Femur (tissue), 1 donor: Measurements from ENCODE around the gene CYLD.

ENCODE experiments used
- DNase-seq: peaks from one replicate; pipeline ENCODE4 v3.0.0-alpha.2; 2017

The CYLD gene

DNA sequence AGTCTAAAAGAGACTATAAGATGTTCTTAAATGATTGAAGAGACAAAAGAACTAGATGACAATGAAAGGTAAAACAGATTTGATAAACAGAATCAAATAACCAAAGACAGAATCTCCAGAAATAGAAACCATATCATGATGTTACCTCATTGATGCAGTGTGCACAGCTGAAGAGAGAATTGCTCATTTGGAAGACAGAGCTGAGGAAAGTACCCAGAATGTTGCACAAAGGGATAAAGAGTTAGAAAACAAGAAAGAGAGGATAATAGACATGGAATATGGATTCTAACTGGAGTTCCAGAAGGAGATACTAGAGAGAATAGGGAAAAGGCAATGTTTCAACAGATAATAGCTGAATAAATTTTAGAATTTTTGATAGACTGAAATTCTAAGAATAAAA is 47.9 kb downstream of the CYLD start:
- no peak for DNase-seq

DNA sequence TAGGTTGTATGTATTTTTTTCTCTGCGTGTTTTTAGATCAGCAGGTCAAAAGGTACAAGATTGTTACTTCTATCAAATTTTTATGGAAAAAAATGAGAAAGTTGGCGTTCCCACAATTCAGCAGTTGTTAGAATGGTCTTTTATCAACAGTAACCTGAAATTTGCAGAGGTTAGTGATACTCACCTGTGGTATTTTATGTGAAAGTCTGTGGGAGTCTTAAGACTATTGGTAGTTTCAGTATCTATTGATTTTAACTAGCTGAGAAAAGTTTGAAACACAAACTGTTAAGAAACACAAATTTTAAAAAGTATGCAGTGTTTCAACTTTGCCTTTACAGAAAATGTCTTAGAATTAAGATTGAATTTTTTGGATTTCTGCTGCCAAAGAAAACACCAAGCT is 49.6 kb downstream of the CYLD start:
- DNase-seq, result no peak

DNA sequence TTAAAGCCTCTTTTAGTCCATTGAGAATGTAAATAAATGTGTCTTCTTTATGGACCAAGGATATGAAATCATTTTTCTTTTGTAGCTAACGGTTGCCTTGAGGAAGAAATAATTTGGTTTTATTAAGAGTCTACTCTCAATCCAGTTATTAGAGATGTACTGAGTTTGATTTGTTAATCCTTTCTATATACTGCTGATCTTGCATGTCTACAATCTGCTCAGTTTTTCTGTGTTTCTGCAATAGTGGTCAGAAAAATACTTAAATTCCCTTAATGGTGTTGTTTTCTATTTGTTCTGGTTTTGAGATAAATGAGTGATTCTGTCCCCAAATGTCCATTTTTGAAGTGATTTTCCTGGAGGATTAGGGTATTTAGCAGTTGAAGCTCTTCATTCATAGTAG is 54.9 kb downstream of the CYLD start:
- no peak for DNase-seq

DNA sequence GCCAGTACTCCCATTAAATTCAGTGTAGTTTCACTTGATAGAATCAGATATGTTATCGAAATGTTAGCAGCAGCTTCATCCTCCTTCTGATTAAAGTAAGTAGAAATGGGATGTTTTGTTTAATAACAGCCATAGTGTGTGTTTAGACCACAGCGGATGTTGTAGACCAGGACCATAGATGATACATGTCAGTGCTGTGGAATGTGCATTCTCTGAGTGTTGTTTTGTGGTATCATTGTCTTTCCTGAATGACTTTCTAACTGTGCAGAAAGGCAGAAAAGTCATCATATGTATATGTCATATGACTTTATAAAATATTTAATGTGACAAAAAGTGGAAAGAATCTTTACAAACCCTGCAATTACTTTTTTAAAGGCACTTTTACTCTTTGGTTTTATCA is 55.6 kb downstream of the CYLD start:
- no peak for DNase-seq

DNA sequence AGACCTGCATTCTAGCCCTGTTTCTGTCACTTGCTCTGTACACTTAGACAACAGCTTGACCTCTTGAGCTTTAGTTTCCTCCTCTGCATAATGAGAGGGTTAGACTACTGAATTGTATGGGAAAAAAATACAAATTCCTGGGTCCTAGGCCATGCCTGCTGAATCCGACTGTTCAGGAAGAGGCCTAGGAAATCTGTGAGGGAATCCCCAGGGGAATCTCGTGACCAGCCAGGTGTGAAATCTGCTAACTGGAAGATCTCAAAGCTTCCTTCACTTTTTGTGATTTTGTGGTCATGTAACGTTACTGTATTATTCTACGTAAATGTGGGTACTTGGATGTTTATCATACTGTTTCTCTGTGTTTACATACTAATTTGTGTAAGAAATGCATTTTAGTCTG is 58.2 kb downstream of the CYLD start:
- DNase-seq, result no peak

DNA sequence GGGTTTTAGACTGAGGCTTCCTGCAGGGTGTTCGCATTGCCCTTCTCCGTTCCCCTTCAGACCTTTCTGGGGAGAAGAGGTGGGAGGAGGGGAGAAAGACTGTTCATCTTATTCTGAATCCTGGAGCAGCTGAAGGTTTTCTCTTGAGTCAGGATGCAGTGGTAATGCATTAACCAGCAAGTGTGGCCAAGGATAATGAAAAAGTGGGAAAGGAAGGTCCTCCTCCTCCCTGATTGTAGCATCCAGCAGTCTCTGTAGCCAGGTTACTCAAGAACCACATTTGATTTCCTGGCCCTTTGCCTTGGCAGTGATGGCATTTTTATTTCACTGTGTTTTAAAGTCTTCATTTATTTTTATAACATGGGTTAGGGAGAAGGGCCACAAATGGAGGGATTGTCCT is 59.1 kb downstream of the CYLD start:
- DNase-seq, result no peak

DNA sequence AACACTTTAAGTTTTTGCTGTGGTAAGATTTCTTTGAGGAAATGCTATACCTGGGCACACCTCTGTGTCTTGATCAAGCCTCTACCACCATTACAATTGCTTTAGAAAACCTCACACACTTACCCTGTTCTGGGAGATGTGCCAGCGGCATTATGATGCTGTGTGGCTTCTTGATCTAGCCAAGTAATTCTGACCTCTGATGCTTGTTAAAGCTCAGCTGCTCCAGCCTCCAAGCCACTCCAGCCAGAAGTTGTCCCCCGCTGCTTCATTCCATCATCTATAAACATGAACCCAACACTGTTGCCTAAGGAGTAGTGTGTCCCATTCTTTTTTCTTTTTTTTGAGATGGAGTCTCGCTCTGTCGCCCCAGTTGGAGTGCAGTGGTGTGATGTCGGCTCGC is 60.1 kb downstream of the CYLD start:
- DNase-seq, result peak; percentile 43

DNA sequence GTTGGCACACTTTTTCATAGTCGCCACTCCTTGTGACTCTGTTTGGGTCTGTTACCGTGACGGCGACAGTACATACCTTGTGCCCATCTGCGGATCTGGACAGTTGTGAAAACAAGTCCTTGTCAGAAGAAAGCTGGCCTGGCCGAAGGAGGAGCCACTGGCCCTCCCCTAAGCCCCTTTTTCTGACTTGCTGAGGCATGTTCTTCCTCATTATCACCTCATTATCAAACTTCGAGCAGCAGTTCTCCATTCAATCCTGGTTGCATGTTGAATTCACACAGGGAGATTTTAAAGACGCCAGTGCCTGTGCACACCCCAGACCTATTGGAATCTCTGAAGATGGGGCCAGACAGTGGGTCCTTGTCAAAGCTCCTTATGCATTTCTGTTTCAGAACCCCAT is 61.1 kb downstream of the CYLD start:
- no peak for DNase-seq

DNA sequence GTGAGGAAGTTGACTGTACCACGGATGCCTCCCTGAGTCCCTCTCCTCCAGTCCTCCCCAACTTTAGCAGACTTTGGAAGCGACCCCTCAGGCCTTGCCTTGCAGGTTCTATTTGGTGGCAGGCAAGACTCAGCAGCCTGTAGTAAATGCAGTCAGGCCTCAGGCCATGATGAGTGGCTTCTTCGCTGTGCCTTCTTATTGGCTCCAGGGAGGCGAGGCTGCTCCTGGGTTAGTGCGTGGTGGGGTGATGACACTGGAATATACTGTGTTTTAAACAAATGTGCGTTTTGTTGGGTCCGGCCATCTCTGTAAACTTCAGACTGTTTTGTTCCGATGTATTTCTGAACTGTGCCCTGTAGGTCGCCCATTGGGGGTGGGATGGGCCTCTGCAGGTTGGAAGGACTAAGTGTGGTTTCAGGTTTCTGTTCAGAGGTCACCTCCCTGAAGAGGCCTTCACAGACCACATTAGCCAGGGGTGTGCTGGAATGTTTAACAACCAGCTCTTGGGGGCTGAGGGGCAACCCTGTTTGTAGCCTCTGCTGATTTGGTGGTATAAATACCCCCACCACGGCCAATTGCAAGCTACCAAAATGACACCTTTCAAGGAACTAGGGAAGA is 62.5 kb downstream of the CYLD start:
- DNase-seq, result no peak

DNA sequence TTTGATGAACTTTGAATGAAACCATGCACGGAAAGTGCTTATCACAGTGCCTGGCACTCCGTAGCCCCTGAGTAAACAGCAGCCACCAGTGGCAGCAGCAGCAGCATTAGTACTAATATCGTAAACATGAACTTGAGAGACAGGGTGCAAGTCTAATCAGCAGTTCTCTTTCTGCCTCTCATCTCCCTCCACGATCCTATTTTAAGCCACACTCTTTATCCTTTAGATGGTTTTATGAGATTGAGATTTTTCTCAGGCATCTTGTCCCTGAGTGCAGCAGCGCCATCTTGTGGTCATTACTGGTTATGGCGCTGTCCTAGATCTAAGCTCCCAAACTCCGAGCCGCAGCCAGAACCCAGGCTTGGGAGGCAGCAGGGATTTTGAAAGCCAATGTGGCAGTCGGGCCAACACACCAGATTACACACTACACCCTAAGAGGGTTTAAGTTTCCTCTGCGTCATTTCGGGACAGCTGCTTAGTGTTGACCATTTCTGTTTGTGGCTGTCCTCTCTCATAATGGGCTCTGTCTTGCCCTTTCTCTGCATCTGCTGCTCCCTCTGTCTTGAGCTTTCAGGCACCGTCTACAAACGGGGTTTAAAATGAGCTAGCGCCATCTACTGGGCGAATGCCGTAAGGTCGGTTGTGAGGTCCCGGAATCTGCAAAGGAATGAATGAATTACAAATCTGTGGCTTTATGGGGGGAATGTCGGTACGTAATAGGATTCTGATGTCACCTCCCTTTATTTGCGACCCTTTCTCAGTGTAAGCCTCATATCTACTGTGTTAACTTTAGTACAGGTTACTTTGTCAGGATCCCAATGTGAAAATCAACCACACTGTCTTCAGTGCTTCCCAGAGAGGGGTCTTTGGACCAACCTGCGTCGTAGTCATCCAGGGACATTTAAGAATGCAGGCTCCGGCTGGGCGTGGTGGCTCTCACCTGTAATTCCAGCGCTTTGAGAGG is 64.5 kb downstream of the CYLD start:
- peak; percentile 91 for DNase-seq

DNA sequence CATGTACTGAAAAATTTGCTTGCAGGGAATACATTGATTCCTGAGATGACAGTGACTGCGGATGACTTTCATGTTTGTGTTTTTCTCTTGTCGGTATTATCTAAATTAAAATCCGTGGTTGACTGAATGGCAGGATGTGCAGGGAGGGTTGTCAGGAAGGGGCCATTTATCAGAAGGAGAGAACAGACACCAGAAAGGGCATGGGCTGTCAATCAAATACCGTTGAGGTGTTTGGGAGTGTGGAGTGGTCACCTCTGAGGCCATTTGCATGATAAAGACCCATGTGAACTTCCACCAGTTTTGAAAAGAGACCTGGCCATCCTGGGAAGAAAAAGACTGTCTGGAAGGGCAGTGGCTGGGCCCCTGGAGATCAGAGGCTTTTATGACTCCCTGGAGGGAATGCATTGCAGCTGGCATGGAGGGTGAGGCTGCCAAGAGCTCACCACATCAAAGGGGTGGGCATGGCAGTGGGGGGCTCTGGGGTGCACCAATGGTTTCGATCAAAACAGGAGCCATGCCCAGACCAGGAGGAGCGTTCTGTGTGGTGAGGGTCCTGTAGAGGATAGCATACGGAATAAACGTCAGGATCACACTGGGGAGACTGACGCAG is 67.1 kb downstream of the CYLD start:
- DNase-seq, result no peak

DNA sequence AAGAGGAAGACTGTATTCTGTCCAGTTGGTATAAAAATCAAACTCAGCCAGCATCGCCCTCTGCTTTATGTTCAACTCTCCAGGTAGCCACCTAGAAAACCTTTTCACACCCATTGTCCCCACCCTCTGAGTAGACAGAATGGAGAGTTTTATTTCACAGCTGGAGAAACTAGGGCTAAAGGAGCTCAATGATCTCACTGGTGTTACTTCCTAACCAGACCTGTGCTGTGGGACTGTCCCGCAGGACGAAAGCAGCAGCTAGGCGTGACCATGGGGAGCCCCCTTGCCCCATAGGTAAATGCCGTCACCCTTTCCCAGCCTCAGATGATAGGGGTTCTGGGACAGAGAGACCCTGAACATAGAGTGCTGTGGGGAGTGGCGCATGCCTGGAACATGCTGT is 67.7 kb downstream of the CYLD start:
- no peak for DNase-seq

DNA sequence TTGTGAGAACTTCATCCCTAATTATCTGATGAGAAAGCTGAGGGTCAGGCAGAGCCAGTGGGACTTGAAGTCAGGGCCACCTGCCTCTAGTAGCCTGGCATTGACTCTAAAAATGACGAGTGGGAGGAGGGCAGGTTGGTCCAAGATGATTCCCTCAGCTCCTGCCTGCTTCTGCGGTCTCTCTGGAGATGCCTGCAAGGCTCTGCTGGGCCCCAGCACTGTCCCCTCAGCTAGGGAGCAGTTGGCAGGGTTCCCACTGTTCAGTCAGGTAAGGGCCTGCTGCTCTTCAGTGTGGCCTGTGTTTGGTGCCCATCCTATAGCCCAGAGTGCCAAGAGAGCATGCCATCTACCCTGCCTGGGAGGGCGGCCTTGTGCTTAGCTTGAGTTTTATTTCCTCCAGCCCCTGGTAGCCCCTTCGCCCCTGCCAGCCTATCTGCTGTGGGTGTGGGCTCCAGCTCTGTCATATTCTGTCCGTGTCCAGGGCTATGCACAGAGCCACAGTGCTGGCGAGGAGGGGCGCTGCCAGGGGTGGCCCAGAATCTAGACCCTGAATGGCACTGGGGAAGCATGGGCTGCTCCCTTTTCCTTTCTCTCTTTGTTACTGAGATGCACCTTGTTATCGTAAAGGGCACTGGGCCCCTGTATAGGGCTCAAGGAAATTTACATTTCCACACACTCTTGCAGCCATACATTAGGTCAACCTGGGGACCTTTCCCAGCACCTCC is 68.5 kb downstream of the CYLD start:
- no peak for DNase-seq

DNA sequence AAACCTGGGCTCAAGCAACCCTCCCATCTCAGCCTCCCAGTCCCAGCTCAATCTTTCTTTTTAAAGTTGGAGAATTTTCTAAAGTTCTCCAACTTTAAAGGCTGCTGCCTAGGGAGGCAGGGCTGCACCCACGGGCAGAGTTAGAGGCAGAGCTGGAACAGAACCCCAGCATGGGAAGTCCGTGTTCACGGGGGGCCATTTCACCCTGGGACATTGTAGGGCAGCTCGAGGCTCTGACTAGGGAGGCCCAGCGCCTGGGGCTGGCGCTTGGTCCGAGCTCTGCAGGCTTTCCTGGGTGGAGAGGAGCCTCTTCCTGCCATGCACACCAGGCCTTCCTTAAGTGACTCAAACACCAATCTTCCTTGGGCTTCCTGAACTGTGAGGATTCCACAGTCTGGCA is 70.2 kb downstream of the CYLD start:
- no peak for DNase-seq

DNA sequence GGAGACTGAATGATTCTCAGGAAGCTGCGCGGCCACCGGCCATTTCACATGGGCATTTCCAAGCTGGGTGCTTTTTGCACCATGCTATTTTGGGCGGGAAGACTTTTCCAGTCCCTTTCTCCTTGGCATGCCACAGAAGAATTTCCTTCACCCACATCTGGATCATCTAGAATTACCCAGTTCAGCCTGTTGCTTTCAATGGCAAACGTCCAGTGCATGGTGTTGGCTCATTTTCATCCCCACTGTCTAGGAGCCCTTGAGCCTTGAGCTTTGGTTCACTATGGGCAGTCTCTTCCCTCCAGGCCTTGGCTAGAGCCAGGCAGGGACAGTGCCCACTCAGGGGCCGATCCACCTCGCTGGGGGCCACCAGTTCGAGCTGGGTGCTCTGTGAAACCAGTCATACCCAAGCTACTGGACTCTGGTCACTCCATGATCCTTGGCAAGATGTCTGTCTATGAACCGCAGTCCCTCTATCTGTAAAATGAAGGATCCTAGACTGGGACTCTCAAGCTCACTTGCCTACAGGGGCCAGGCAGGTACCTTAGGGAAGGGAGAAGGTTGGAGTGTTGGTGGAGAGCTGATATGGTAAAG is 71.1 kb downstream of the CYLD start:
- DNase-seq, result no peak

DNA sequence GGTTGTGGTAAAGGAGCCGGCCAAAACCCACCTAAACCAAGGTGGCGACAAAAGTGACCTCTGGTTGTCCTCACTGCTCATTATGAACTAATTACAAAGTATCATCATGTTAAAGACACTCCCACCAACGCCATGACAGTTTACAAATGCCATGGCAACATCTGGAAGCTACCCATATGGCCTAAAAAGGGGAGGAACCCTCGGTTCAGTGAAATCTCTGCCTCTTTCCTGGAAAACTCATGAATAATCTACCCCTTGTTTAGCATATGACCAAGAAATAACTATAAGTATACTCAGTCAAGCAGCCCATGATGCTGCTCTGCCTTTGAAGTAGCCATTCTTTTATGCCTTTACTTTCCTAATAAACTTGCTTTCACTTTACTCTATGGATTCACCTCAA is 72.2 kb downstream of the CYLD start:
- DNase-seq, result no peak

DNA sequence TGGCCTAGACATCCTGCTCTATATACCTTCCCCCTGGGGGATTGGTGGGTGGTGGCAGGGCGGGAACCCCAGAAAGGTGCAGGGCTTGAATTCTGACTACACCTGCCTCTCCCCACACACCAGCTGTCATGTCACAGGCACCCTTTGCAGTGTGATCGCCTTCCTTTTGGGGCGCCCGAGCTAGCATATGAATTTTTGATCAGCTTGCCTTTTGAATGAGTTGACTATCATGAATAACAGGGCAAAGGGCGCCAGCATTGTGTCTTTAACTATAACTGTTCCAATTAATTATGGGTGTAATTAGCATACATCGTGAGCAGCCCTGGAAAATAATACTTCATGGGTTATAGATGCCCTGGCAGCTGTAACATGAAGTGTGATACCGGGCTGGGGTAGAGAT is 72.7 kb downstream of the CYLD start:
- DNase-seq, result no peak

DNA sequence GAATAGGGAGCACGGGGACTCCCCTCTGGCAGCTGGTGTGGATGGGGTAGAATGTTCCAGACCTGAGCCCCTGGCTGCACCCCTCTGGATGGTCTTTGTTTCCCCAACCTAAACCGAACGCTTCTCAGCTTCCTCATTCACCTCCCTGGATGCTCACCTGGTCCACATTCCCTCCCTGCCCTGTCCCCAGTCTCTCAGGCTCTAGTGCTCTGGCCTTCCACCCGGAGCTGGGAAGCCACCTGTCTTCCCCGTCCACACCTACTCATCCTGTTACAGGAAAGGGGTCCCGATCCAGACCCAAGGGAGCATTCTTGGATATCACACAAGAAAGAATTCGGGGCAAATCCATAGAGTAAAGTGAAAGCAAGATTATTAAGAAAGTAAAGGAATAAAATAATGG is 73.5 kb downstream of the CYLD start:
- DNase-seq, result no peak

DNA sequence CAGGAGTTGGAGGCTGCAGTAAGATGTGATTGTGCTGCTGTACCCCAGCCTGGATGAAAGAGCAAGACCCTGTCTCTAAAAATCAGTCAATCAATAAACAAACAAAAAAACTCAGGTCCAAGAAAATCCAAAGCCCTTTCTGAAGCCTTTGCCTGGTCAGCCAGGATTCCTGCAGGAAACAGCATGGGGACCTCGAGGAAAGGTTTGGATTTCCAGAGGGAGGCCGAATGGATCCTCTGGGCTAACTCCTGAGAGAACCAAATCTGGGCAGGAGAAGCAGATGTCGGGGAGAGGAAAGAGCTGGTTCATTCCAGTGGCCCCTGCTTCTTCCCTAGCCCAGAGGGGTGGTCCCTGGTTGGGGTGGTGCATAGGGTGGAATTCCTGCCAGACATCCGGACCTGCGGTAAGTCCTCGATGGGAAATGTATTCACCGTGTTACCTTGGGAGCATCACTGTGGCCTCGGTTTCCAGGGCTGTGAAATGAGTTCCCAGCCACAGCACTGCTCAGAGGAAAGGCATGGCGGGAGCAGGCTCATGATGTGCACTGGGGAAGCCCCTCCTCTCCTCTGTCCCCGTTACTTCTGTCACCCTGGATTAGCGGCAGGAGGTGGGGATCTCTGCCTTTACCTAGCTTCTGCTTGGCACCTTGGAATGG is 75.1 kb downstream of the CYLD start:
- no peak for DNase-seq

DNA sequence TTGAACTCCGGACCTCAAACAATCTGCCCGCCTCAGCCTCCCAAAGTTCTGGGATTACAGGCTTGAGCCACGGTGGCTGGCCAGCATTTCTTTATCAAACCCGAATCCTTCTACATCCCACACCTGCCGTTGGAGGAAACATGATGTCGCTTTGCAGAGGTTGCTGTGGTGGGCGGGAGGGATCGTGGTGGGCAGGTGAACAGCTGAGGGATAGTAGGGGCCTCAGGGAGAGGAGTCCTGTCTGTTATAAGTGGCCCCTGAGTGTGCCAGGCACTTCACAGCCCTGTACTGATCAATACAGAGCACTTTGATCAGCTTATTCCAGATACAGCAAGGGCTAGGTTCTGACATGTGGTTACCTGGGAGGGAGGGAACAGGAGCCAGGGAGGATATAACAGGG is 76.5 kb downstream of the CYLD start:
- no peak for DNase-seq

DNA sequence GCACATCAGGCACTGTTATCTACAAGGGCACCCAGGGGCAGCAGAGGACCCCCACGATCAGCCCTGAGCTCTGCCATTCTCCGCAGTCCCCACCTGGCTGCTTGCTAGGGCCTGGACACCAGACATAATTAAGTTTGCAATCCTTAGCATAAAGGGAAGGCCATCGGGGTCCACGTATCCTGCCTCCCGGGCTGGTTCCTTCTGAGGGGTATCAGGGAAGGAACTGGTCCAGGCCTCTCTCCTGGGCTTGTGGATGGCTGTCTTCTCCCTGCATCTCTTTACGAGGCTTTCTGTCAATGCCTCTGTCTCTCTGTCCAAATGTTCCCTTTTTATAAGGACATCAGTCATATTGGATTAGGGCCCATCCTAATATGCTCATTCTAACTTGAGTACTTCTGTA is 77.8 kb downstream of the CYLD start:
- no peak for DNase-seq

DNA sequence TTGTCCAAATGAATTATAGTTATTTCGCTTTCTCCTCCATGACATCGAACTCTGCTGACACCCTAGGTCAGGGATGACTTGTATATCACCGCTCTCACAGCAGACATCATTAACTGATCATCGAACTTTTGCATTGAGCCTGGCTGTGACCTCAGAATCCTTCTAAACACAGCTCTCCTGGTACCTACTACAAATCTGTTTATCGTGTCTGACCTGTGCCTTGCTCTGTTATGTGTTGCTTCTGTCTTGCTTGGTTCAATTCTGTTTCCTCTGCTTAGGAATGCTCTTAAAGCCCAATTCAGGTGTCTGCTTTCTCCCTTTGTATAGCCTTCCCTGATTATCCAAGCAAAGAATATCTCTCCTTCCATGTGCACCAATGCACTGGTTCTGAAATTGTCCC is 78.3 kb downstream of the CYLD start:
- DNase-seq, result no peak

DNA sequence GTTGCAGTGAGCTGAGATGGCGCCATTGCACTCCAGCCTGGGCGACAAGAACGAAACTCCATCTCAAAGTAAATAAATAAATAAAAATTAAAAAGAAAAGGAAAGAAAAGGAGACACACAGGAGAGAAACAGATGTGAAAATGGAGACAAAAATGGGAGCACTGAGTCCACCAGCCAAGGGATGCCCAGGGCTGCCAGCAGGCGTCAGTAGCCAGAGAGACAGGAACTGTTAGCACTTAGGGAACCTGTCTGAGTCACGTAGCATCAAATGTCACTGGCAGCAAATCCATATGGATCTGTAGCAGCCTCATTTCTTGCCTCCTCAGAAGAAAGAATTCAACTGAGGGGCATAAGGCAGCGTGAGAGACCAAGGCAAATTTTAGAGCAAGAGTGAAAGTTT is 79.7 kb downstream of the CYLD start:
- DNase-seq, result no peak
